HG02798 (cell line): ENCODE data around the gene MYH11.
A peak's percentile ranks its signal among the peaks of the same experiment; 100 is the strongest.

ENCODE experiments used
- ATAC-seq: cut with Tn5 transposase; IDR thresholded peaks from one replicate; pipeline ENCODE4 v1.9.1; 2021; ENCODE audit warnings: mild to moderate bottlenecking; ENCODE audit not compliant: unreplicated experiment, poor library complexity

The MYH11 gene

DNA sequence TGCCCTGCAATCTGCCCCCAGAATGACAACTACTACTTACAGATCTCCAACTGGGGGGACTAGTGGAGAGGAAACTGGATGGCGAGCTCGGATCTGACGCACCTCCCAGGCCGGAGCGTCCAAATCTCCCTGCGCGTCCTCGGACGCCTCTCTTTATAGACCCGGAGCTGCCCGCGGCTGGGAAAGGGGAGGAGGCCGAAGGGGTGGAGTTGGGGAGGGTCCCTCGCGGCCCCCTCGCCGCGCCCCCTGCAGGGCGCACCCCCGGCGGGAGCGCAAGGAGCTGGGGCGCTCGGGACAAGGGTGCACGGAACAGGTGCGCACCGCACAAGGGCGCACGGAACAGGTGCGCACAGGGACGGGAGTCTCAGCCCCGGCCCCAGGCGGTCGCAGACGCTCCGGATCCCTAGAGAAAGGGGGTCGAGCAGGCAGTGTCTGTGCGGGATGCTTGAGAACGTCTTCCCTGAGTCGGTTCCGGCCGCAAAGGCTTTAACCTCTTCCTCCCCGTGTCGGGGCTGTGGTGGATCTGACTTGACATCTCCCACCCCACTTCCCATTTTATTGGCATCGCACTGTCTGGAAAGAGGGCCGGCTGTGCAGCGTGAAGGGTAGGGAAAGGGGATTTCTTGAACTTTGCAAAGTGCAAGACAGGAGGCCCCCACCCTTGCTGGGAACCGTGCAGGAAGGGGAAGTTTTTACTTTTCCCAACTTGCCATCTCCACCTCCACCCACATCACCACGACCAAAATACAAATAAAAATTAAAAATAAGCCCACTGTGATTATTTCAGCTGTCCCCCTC lies at the start of gene MYH11:
Gene MYH11, minus strand, starts transcription at position 128 of the 798 bp plus-strand sequence. CDS start 18,776 bp downstream, outside the sequence.
- ATAC-seq, result no peak

DNA sequence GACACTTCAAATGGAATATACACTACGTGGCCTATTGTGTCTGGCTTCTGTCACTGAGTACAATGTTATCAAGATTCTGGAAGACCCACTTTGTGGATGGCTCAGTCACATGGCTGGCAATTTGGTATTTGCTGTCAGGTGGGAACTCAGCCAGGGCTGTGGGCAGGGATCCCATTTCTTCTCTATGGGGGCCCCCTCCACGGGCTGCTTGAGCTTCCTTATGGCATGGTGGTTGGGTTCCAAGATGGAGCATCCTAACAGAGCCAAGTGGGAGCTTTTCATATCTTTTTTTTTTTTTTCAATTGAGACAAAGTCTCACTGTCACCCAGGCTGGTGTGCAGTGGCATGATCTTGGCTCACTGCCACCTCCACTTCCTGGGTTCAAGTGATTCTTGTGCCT lies 49.6 kb upstream of the MYH11 start:
- ATAC-seq, result no peak

DNA sequence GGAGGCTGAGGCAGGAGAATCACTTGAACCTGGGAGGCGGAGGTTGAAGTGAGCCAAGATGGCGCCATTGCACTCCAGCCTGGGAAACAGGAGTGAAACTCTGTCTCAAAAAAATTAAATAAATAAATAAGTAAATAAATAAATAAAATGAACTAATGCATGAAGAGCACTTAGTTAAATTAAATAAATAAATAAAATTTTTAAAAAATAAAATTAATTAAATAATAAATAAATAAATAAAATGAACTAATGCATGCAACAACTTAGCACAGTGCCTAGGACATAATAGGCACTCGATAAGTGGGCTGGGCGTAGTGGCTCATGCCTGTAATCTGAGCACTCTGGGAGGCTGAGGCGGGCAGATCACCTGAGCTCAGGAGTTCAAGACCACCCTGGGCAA lies 47.1 kb upstream of the MYH11 start:
- ATAC-seq, result no peak

DNA sequence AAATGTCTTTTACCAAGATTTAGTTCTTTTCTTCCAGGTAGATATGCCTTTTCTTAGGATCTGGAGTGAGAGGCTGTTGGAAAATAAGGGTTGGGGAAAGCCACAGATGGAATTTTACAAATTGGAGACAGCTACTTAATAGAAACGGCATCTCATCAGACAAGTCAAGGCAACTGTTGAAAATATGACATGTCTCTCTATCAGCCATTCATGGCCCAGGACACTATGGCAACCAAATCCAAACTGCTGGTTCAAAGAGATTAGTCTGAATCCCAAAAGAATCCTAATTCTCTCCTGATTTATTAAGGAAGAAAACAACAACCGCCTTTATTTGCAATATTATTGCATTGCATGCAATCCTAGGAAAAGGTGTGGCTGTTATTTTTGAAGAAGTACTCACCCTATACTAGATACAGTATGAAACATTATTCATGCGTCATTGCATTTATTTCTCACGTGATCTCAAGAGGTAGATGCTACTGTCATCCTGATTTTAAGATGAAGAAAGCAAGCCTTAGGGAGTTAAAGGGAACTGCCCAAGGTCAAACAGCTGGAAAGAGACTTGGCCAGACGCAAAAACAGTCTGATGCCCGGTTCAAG lies 44.2 kb upstream of the MYH11 start:
- ATAC-seq, result no peak

DNA sequence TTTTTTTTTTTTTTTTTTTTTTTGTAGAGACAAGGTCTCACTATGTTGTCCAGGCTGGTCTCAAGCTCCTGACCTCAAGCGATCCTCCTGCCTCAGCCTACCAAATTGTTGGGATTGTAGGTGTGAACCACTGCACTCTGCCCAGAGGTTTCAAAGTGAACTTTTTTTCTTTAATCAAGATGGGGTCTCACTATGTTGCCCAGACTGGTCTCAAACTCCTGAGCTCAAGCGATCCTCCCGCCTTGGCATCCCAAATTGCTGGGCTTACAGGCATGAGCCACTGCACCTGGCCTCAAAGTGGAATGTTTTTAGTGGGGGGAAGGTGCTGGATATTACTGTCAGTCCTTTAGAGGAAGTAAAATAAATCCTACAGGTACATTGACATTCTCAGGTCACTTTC lies 43.5 kb upstream of the MYH11 start:
- no peak for ATAC-seq

DNA sequence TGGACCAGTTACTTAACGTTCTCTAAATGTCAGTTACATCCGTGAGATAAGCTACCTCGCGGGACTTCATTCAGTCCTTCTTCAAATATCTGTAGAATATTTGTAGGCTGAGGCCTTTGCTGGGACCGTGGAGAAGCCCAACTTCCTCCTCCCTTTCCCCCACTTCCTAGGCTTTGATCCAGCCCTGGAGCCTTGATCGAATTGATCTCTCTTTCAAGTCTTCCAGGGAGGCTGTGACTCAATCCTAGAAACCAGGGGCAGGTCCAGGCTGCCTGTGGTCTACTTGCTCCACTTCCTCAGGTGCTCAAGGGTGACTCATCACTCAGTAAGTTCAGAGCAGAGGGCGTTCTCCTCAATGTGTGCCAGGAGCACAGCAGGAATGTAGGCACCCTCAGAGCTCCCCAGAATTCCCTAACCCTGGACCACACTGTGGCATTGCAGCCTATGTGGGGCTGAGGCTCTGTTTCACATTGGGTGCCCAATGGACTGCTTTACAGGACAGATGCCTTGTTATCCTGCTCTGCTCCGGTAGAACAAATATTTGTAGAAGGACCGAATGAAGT lies 42.8 kb upstream of the MYH11 start:
- peak; percentile 73 for ATAC-seq

DNA sequence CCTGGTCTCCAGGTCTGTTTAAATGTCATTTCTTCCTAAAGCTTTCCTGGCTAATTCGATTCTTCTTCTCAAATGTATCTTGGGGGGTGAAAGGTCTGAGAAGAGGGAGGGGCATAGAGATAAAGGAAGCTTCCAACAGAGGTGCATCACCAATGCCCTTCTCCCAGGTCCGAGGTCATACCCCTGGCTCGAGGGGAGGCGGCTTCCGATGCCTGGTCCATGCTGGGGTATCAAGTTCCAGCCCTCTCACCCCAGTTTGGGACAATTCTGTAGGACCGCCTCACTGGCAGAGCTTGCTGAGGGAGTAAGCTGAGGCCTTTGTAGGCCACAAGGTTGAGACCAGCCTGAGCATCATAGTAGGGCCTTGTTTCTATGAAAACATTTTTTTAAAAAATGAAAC lies 41.8 kb upstream of the MYH11 start:
- no peak for ATAC-seq

DNA sequence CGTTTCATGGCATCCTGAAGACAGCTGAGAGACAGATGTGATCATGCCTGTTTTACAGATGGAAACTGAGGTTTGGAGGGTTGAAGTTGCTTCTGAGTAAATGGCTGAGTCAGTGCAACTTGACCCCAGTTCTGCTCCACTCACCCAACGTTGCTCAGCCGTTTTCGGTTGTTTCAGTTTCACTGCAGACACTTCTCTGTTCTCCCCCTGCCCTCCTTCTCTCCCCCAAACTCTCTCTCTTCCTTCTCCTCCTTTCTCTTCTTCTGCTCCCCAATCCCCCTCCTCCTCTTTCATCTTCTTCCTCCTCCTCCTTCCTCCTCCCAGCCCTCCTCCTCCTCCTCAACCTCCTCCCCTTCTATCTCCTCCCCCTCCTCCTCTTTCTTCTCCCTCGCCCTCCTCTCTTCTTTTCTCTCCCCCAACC lies 41.0 kb upstream of the MYH11 start:
- ATAC-seq, result peak; percentile 67

DNA sequence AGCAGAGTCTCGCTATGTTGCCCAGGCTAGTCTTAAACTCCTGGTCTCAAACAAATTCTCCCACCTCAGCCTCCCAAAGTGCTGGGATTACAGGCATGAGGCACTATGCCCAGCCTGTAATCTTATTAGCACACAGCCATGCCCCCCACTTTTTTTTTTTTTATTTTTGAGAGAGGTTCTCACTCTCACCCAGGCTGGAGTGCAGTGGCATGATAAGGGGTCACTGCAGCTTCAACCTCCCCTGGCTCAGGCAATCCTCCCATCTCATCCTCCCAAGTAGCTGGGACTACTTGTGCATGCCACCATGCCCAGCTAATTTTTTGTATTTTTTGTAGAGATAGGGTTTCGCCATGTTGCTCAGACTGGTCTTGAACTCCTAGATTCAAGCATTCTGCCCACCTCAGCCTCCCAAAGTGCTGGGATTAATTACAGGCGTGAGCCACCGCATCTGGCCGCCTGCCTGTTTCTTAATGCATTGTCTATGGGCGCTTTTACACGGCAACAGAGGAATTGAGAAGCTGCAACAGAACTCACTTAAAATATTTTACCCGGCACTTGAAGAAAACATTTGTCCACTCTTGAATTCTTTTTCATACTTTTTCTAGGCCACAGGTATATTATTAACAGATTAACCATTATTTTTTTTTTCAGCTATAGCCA lies 40.4 kb upstream of the MYH11 start:
- no peak for ATAC-seq

DNA sequence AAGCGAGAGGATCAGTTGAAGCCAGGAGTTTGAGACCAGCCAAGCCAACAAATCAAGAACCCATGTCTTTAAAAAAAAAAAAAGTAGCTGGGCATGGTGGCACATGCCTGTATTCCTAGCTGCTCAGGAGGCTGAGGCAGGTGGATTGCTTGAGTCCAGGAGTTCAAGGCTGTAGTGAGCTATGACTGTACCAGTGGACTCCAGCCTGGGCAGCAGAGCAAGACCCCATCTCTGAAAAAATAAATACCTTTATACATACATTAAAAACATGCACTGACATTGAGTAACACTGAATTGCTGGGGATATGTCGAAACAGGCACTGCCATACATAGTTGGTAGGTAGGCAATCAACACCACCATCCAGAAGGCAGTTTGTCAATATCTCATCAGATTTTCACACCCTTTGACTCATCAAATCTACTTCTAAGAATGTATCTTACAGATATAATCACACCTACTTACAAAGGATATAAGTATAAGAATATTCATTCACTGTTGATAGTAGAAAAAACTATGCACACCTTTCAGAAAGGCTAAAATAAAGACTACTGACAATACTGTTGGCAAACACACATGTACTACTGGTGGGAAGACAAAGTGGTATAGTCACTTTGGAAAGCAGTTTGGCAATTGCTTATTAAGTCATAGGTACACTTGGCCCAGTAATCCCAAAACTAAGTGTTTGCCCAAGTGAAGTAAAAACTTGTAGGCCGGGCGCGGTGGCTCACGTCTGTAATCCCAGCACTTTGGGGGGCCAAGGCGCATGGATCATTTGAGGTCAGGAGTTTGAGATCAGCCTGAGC lies 37.9 kb upstream of the MYH11 start:
- ATAC-seq, result no peak

DNA sequence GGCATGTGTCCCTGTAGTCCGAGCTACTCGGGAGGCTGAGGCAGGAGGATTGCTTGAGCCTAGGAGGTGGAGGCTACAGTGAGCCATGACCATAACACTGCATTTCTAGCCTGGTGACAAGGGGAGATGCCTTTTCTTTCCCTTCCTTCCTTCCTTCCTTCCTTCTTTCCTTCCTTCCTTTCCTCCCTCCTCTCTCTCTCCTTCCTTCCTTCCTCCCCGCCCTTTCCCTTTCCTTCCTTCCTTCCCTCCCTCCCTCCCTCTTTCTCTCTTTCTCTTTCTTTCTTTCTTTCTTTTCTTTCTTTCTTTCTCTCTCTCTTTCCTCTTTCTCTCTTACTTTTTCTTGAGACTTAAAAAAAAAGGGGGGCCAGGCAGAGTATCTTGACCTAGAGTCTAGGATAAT lies 34.7 kb upstream of the MYH11 start:
- ATAC-seq, result no peak

DNA sequence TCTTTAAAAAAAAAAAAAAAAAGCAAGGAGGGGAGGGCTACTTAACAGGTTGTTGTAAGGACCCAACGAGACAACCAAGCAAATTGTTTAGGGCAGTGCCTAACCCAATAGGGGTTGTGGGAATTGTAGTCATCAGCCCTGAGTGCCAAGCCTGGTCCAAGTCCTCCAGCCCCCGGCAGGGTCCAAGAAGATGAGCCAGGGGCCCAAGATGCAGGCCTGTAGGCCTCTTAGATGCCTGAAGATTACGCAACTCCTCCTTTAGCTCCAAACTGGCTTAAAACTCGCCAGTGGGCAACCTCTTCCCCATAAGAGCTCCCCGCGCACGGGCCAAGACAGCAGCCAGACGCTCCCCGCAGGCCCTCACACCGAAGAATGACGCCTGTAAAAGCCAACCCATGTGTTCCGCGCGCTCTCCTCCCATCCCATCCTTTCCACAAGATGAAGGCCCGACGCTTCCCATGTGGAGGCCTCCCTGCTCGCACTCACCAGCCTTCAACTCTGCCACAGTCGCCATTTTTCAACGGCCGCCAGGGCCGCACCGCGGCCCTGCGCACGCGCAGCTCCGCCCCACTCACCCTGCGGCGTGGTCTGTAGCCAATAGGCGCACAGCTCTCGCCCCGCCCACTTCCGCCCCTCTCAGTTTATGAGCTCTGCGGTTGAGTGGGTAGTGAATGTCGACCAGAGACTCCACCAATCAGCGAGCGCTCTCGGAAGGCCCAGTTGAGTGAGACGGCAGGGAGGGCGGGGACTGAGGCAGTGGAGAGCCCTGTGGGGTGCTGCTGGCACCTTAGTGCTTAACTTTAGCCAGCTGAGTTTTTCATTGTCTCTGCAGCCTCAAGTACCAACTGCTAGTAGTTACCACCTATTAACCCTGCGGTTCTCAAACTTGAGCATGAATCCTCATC lies 31.5 kb upstream of the MYH11 start, which contains the start of gene CEP20:
Gene CEP20, minus strand, starts transcription at position 532 of the 905 bp plus-strand sequence. Its CDS starts 18 bp downstream, at position 514.
- peak; percentile 99 for ATAC-seq

DNA sequence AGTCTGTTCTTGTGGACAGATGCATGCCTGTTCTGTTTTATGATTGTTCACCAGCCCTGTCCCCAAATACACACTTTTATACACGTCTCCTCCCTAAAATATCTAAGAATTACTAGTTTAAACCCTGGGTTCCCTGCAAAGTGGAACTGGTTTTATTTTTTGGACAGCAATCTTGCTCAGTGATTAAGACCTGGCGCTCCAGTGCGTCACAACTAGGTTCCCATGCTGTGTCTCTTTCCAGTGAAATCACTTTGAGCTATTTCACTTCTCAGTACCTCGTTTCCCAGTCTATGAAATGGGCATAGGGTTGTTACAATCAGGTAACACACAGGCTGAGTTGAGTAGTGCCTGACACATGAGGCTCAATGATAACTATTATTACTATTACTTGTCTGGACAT lies 30.5 kb upstream of the MYH11 start:
- no peak for ATAC-seq

DNA sequence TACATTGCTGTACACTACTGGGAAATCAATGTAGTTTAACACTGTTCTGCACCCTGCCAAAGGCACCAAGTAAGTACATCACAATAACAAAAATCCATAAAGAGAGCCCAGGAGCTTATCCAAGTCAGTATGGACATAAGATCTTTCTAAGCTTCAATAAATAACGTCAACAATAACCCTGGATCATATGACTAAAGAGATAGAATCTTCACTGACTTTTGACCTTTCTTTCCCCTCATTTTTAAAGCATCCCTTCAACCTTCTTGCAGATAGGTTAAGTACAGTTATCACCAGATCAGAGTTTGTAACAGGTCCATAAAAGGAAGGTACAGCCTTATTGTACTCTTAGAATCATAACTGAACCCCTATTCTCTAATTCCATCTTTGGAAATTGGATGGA lies 29.2 kb upstream of the MYH11 start:
- no peak for ATAC-seq

DNA sequence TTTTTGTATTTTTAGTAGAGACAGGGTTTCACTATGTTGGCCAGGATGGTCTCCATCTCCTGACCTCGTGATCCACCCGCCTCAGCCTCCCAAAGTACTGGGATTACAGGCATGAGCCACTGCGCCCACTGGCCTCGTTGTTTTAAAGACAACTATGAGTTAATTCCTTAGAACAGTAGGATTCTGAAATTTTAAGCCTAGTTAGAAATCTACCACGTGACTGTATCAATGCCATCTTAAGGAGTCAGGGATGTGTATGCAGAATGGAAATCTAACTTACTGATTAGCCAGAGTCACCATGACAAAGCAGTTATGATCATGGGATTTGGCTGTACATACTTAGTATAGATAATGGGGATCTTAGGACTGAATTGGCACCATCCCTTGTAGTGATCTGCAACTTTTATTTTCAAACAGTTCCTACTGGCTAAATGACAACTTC lies 28.8 kb upstream of the MYH11 start:
- ATAC-seq, result no peak

DNA sequence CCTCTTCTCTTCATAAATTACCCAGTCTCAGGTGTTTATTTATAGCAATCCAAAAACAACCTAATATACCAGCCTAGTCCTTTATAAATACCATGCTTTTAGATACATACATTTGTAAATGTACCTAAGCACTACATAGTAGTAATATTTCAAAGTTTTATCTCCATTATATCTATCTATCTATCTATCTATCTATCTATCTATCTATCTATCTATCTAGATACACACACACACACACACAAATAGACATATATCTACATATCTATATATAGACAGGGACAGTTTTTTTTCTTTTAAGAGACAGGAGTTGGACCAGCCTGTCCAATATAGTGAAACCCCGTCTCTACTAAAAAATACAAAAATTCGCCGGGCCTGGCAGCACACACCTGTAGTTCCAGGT lies 25.7 kb upstream of the MYH11 start:
- ATAC-seq, result no peak

DNA sequence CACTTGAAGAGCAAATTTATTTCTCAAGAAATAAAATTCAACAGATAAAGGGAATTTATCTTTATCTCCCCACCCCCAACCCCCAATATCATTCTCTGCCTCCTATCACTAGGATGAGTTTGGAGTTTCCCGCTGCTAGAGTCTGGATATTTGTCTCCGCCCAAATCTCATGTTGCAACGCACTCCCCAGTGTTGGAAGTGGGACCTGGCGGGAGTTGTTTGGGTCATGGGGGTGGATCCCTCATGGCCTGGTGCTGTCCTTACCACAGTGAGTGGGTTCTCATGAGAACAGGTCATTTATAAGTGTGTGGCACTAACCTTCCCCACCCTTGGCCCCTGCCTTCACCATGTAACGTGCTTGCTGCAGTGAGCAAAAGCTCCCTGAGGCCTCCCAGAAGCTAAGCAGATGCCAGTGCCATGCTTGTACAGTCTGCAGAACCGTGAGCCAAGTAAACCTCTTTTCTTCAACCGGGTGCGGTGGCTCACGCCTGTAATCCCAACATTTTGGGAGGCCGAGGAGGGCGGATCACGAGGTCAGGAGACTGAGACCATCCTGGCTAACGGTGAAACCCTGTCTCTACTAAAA lies 25.1 kb upstream of the MYH11 start:
- no peak for ATAC-seq

DNA sequence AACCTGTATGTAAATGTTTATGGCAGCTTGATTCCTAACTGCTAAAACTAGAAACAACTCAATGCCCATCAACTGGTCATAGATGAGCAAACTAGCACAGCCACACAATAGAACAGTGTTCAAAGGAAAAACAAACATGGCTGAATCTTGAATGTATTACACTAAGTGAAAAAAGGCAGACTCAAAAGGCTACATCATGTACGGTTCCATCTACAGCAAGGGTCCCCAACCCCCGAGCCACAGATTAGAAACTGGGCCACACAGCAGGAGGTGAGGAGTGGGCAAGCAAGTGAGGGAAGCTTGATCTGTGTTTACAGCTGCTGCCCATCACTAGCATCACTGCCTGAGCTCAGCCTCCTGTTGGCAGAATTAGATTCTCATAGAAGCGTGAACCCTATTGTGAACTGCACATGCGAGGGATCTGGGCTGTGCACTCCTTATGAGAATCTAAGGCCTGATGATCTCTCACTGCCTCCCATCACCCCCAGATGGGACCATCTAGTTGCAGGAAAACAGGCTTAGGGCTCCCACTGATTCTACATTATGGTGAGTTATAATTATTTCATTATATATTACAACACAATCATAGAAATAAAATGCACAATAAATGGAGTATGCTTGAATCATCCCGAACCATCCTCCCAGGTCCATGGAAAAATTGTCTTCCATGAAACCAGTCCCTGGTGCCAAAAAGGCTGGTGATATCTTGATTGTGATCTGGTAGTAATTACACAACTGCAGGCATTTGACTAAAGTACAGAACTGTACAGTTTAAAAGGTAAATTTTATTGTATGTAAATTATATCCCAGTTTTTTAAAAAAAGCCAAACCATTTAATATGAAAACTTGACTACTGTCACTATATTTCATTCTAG lies 23.8 kb upstream of the MYH11 start:
- ATAC-seq, result no peak
